Hematopoietic multipotent progenitor cell (in vitro differentiated cells): ENCODE results near the gene IFNGR2. TPM values are rescaled to one million over a fixed set of nuclear protein-coding genes. Genes with fewer than 3 reads are reported as not detected.
"Not testable (repeated sequence)": the region's sequence is repeated elsewhere in the genome, so short reads cannot be mapped to it uniquely, and the experiment has no call there.

Experiments used
- DNase-seq, 3 donors: peaks; one replicate each; pipeline ENCODE4 v3.0.0-alpha.2; 2011 to 2015; ENCODE audit warnings: low read depth in 2 of 3, low spot score in 2 of 3
- total RNA-seq: library from RNA; depleted of rRNA; stranded (reverse); fragments of >200 nt; gene quantifications from one replicate; pipeline ENCODE4 v1.2.3, GENCODE V29; 2012

The IFNGR2 gene
- total RNA-seq, 1 donor, result 31.8 TPM

DNA sequence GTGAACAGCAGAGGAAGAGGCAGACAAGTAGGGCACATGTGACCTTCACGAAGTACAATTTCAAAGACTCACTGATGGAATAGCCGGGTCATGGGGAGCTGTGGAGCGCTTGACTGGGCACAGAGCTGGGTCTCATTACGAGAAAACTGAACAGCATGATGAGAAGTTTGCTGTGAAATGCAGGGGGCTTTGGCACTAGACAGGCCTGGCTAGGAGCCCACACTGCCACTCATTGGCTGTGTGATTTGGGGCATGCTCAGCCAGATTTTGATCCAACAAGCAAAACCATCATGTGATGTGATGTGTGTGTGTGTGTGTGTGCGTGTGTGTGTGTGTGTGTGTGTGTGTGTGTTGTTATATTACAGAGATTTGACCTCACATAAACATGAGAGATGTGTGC, 4.9 kb upstream of the IFNGR2 start:
- DNase-seq, result no peak

DNA sequence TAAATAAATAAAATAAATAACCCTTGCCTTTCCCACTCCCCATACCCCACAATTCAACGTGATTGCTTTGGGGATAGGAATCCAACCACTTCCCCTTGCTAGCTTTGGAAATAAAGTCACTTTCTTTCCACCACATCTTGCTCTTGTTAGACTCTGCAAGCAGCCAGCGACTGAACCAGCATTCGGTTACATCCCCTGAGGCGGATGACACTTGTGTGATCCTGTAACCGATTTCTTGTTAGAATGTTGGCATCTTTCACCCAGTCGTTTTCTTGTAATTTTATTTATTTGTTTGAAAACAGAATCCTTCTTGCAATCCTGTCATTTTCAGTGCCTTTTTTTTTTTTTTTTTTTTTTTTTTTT, 1.6 kb upstream of the IFNGR2 start:
- peak in 1 of 3 donors; percentile 37 for DNase-seq

DNA sequence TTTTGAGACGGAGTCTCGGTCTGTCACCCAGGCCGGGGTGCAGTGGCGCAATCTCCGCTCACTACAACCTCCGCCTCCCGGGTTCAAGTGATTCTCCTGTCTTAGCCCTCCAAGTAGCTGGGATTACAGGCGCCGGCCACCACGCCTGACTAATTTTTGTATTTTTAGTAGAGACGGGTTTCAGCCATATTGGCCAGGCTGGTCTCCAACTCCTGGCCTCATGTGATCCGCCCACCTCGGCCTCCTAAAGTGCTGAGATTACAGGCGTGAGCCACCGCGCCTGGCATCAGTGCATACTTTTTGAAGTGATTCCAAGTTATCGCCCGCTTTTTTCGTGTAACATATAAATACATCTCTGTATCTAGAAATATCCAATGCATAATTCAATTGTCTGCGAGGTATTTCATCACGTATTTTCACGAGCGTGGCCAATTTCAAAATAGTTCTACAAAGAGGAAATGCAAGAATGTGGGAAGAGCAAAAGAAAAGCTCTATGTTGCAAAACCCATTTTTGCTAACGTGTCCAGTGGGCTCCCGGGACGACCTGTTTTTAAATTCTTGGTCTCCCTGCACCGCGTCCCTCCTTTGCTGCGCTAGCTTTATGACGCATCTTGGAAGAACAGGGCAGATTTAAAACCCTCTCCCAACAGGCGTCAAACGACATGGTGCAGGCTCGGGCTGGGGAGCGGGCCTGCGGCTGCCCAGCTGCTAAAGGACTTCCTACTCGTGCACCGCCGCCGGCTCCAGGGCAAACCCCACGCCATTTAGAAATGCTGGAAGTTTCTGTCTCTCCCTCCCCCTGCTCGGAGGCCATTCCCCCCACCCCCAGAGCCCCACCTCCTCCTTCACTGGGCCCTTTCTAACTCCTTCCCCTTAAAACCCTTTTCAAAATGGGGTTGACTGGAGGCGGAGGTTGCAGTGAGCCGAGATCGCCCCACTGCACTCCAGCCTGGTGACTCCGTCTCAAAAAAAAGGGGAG, 923 bp upstream of the IFNGR2 start:
- DNase-seq, result peak in 2 of 3 donors; percentile 65 to 67

DNA sequence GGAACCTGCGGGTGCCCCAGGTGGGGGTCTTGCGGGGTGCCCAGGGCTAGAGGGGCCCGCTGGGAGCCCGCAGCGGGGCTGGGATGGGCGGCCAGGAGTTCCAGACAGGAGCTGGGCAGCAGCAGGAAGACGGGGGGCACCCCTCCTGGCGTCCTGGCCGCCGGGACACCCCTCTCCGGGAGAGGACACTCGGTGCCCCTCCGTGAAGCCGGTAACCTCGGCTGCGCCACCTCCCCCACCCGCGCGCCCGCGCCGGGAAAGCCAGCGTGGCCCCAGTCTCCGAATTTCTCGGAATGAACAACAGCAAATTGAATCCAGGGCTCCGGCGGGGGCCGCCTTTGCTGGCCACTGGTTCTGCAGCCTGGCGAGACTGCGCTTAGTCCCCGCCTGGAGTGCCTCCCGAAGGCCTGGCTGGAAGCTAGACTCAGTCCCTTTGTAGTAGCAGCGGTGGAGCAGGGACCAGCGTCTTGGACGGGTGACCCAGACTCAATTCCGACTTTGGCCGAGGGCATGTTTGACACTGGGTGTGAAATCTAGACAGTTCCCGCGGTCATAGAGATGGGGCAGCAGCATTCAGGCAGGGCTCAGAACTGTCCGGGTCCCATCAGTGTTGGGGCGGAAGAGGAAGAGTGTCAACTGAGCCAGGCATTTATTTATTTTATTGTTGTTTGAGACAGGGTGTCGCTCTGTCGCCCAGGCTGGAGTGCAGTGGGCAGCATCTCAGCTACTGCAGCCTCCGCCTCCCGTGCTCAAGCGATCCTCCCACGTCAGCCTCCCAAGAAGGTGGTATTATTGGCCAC, 773 bp downstream of the IFNGR2 start:
- peak in 1 of 3 donors; percentile 31 for DNase-seq

DNA sequence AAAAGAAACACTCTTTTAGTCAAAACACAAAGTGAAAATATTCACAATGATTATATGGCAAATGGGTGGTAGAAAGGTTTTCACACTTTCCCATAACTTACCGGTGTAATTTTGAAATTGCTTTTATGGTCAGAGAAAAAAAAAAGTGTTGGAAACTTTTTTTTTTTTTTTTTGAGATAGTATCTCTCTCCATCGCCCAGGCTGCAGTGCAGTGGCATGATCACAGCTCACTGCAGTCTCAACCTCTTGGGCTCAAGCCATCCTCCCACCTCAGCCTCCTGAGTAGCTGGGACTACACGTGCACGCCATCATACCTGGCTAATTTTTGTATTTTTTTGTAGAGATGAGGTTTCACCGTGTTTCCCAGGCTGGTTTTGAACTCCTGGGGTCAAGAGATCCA, 3.3 kb downstream of the IFNGR2 start:
- DNase-seq, result no peak

DNA sequence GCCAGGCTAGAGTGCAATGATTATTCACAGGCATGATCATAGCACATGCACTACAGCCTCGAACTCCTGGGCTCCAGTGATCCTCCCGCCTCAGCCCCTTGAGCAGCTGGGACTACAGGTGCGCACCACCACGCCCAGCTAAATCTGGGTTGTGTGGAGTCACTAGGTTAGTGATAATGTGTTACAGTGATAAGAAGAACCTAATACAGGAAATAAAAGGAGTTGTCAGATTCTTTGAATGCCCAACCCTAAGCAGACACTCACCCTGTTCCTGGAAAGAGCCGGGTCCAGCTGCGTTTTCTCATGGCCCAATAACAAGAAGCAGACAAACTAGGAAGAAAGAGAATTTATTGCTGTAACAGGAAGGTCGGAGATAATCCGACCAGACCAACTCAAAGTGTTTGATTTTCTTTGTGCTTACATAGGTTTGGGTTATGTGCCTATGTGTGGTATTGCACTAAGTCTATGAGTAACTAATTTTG, 8.8 kb downstream of the IFNGR2 start:
- no peak for DNase-seq

DNA sequence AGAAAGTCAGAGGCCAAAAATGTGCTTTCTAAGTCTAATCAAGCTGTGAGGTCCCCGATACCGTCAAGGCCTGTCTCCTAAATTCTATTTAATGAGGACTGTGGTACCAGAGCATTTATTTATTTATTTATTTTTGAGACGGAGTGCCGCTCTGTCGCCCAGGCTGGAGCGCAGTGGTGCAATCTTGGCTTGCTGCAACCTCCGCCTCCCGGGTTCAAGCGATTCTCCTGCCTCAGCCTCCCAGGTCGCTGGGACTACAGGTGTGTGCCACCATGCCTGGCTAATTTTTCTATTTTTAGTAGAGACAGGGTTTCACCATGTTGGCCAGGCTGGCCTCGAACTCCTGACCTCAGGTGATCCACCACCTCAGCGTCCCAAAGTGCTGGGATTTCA, 9.2 kb downstream of the IFNGR2 start:
- not testable (repeated sequence) for DNase-seq

DNA sequence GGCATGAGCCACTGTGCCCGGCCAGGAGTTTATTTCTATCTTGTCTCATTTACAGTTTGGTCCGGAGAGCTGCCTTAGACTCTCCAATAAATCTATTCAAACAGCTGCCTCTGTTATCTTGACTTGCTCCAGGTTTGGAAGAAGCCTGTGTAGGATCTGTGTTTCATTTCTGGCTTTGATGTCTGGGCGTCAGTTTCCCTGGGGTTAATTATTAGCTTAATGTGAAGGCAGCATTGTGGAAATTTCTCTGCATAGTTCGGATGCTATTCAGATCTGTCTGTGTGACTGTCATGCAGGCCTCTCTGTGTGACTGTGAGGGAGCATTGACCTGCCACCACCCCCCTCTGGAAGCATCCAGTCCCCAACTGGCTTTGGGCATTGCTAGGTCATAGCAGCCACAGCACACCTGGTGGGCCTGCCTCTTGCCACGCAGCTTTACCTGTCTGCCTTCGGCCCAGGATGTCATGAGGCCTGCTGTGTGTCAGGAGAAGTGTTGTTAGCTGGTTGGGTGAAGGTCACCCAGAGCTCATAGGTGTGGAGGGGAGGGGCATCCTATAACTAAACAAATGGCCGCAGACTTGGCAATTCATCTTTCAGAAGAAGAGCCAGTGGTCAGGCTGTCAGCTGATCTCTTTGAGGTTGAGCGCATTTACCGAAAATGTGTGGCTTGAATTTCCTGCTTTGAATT, 9.8 kb downstream of the IFNGR2 start:
- DNase-seq, result no peak

DNA sequence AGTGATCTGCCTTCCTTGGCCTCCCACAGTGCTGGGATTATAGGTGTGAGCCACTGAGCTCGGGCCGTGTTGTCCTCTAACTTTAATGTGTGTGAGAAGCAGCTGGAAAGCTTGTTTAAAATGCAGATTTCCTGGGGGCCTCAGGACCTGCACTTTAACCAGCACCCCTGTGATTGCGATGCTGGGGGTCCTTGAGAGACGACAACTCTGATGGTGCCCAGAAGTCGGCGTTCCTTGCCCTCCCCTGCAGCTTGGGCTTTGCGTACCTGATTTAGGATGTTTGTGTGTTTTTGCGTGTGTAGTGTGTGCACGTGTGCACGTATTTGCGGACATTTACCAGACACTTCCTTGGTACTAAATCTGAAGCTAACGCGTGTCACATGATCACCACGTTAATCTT, 10.9 kb downstream of the IFNGR2 start:
- DNase-seq, result no peak

DNA sequence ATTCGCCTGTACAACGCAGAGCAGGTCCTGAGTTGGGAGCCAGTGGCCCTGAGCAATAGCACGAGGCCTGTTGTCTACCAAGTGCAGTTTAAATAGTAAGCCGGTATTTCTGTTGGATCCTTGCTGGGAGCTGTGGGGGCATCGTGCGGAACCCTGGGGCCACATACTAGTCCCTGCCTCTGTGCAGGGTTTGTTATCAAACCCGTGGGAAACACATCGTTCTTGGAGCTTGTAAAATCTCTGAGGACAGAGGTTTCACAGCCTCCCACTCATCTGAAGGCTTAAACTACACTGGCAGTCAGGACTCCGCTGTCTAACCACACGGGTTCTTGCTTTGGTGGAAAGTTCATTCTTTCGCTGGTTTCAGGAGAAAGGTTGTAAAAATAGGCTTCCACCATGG, 11.7 kb downstream of the IFNGR2 start:
- no peak for DNase-seq

DNA sequence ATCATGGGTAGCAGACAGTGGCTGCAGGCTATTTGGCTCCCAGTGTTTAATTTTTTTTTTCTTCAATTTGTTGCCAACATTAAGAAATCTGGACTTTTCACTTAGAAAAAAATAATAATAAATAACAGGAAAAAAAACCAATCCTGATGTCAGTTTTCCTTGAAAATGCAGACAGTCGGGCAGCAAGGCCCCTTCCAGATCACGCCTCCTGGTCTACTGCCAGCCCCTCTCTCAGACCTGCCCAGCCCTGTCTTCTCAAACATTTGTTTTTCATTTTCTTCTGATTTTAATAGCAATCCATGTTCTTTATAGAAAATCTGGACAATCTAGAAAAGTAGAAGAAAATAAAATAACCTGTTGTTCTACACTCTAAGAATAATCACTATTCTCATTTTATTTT, 15.5 kb downstream of the IFNGR2 start:
- DNase-seq, result no peak

DNA sequence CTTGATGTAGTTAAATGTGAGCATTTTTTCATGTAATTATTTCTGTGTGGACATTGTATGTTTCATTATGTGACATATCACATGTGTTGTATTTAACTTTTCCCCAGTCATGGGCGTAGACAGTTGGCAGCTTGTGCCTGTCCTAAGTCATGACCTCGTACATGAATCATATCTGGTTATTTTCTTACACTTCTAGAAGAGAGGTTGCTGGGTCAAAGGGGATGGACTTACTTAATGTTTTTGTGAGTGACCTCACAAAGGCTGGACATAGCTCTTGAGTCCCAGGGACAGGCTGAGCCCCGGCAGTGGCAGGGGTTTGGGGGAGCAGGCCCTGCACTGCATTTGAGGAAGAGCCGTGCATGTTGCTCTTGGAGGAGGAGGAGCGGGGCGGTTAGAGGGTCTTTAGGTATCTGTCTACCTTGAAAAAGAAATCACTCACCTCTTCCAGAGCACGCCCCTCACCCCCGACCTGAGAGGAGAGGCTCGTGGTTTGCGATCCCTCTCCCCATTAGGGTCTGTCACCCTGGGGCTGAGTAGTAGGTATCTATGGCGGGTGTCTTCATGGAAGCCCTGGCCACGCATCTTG, 16.4 kb downstream of the IFNGR2 start:
- DNase-seq, result no peak

DNA sequence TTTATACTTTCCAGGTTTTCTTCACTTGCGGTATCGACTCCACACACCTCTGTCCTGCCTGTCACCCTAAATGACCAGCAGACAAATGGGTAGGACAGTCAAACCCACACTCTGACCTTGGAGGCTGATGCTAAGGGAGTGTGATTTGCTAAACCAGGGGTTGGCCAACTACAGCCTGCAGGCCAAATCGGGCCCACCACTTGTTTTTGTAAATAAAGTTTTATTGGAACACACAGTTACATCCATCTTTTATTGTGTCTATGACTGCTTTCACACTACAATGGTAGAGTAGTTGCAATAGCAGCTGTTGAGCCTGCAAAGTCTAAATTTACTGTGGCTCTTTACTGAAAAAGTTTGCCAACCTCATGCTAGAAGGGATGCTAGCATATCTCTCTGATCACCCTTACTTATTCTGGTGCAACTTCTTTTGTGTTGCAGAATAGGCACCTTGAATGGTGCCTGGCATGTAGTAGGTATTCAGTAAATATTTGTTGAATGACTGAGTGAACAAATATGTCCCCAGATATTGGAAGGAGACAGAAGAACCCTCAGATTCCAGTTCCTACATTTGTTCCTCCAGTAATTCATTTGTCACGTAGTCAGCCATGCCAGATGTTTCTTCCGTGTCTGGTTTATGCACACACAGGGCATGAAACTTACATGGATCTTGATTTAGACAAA, 18.6 kb downstream of the IFNGR2 start:
- DNase-seq, result no peak

DNA sequence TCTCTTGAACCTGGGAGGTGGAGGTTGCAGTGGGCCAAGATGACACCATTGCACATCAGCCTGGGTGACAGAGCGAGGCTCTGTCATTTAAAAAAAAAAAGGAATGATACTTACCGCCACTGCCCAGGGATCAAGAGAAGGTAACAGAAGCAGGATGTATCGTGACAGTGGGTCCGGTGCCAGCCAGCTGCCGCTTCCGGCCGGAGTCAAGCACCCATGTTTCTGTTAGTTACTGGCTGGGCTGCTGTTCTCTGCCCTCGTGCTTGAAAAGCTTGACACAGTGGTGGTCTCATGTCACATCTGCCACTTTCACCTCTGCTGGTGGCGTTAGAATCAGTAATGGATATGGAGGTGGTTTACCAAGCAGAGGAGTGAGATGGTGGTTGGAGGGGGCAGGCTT, 21.0 kb downstream of the IFNGR2 start:
- no peak for DNase-seq

DNA sequence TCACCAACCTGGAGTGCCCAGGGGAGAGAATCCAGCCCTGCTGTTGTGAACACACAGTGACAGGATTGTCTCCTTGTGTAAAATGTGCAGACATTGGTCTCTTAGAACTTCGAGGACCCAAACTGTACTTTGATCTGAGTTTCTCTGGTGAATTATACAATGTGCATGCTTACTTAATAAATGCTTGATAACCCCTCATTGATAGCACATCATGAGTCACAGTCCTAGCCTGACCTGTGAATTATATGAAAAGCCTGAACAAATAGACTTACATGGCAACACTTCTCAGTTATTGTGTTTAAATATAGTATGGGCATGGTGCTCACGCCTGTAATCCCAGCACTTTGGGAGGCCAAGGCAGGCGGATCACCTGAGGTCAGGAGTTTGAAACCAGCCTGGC, 22.6 kb downstream of the IFNGR2 start:
- no peak for DNase-seq

DNA sequence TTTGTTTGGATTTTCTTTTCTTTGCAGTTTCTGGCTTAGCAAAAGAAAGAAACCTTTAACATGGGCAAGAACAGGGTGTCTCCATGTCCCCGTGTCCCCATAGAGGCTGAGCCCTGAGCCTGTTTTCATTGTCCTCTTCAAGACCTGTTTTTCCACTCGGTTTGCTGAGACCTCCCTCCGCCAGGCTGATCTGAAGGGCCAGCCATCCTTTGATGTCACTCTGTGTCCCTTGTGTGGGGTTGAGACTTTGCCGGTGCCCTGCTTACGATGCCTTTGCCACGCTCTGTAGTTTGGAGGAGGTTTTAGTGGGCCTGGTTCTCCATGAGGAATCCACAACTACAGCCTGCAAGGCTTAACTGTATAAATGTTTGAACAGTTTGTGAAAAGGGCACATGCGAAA, 23.8 kb downstream of the IFNGR2 start:
- DNase-seq, result no peak

DNA sequence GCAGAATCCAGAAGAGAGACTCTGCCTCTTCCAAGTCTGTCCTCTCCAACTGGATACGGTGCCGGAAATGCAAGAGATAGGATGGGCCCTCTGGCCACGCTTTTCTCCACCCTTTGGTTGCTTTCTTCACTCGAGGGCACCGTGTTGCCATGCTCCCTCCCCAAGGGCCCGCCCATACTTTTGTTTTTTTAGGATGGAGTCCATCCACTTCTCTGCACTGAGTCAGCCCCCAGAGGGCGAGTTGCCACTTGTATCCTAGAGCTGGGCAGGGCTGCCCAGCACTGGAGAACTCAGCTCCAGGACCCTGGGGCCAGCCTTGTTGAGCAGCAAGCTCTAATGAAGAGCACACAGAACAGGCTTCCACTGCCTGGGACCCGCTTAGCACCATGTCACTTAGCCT, 25.5 kb downstream of the IFNGR2 start:
- DNase-seq, result no peak

DNA sequence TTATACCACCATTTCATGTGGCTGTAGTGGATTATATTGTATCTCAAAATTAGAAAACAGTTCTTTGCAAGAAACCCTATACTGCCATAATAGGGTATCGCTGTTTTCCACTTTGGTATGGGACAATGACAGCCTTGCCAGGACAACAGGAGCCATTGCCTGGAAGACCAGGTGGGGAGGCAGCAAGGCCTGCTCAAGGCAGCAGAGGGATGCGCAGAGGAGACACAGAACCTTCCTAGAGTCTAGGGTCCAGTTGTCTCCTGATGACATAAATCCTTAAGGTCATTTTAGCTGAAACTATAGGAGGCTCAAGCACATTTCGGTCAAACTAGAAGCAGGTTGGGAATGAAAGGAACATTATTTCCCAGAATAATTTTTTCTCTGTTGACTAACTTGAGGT, 27.6 kb downstream of the IFNGR2 start:
- no peak for DNase-seq

DNA sequence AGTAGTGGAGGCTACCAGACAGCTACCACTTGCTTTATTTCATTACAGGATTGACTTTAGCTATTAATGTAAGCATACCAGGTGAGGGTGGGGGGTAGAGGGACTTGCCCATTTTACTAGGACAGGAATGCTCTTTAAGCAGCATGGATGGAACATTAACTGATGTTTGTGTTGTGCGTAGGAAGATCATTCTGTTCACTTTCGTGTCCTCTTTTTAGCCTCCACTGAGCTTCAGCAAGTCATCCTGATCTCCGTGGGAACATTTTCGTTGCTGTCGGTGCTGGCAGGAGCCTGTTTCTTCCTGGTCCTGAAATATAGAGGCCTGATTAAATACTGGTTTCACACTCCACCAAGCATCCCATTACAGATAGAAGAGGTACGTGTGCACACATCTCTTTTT, 29.3 kb downstream of the IFNGR2 start:
- DNase-seq, result no peak

DNA sequence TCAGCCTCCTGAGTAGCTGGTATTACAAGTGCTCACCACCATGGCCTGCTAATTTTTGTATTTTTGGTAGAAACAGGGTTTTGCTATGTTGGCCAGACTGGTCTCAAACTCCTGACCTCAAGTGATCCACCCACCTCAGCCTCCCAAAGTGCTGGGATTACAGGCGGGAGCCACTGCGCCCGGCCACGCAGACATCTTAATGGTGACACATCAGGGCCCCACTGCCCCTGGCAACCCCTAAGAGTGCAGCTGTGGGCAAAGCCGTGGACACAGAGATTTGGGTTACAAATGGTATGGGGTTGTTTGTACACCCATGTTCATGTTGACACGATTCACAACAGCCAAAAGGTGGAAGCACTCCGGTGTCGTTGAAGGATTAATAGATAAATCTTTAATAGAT, 29.8 kb downstream of the IFNGR2 start:
- DNase-seq, result no peak
